Choroid plexus epithelial cell (primary cell): ENCODE results near the gene ABCC12.

Experiments
- DNase-seq: peaks from one replicate; pipeline ENCODE4 v3.0.0-alpha.2; 2010; ENCODE audit warnings: low read depth
- H3K4me3 ChIP-seq: 2 replicates; pipeline ENCODE4 v1.5.1; 2011; ENCODE audit warnings: low read depth, mild to moderate bottlenecking, control low read depth, low read length, moderate library complexity
- TF ChIP-seq, protein P1 (sequence below): conservative IDR thresholded peaks from 2 replicates; pipeline ENCODE4 v1.5.1; 2011; ENCODE audit warnings: low read depth, mild to moderate bottlenecking, control low read depth, inconsistent platforms, low read length, moderate library complexity

ABCC12 gene

DNA sequence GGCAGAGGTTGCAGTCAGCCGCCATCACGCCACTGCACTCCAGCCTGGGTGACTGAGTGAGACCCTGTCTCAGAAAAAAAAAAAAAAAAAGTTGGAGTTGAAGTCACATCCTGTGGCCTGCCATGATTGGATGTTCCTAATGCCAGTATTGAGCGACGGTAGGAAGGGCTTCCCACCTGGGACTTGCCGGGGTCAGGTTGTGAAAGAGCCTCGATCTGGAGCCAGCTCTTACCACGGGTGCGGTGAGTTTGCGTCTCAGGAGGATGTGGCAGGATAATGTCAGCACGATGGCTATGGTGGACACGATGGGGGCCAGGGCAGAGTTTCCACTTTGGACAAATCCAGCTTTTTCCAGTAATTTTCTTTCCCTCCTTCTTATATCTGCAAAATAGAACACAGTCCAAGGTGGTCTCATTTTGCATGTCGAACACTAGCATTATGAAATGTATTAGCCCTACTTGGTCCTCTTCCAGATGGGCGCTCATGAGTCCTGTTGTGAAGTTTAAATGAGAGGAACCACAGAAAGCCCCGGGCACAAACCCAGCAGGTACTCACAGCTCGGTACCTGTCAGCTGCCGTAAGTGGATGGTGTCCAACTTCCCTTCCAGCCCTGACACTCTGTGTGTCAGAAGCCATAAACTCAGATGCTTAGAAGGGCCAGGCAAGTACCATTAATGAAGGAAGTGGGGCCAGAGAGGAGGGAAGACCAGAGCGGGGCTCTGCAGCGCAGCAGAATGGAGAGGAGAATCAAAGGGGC lies 22.2 kb downstream of the ABCC12 start:
- DNase-seq = no peak
- H3K4me3 ChIP-seq = no peak overlapping the region
- TF ChIP-seq, protein P1, sequence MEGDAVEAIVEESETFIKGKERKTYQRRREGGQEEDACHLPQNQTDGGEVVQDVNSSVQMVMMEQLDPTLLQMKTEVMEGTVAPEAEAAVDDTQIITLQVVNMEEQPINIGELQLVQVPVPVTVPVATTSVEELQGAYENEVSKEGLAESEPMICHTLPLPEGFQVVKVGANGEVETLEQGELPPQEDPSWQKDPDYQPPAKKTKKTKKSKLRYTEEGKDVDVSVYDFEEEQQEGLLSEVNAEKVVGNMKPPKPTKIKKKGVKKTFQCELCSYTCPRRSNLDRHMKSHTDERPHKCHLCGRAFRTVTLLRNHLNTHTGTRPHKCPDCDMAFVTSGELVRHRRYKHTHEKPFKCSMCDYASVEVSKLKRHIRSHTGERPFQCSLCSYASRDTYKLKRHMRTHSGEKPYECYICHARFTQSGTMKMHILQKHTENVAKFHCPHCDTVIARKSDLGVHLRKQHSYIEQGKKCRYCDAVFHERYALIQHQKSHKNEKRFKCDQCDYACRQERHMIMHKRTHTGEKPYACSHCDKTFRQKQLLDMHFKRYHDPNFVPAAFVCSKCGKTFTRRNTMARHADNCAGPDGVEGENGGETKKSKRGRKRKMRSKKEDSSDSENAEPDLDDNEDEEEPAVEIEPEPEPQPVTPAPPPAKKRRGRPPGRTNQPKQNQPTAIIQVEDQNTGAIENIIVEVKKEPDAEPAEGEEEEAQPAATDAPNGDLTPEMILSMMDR = no peak

DNA sequence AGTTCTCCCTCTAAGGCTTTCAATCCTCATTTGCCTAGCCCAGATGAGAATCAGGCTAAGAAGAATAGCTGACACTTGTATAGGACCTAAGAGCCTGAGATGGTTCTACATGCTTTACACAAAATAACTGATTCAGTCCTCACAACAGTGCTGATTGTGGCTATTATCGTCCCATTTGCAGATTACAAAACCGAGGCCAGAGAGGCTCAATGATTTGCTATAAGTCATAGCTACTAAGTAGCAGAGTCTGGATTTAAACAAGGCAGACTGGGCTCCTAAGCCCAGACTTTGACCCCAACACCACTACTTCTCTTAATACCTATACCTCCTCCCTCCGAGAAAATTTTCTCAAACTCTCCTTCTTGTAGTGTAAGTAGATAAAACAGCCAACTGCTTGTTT lies 23.1 kb downstream of the ABCC12 start:
- H3K4me3 ChIP-seq = no peak overlapping the region
- no peak for DNase-seq
- TF ChIP-seq, protein P1 = no peak

DNA sequence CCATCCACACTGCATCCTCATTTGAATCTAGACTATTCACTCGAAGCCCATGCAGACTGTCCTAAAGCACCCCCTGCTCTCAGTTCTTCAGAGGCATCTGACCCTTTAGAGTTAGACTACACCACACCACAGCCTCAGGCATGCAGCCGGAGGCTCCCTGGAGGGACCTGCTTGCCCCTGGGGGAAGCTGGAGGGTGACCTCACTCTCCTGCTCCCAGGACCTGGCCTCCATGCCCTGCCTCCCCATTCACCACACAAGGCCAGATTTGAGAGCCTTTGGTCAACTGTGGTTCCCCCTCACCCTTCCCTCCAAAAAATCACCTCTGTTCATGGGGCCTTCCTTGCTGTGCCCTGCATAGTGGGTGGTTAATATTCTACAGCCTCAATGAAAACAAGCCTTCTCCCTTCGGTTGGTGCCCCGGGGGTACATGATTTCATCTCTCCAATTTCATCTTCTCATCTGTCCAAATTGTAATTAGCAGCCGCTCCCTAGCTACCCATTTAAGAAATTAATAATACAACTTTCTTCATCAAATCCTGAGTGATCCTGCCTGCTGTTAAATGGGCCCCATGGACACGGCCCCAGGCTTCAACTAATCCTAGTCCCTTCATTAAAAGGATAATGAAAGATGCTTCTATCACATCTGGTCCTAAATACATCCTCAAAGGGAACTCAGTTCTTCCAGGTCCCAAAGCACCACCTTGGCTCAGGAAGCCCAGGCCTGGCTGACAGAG lies 24.4 kb downstream of the ABCC12 start:
- no peak overlapping the region for H3K4me3 ChIP-seq
- no peak for DNase-seq
- TF ChIP-seq, protein P1 = no peak

DNA sequence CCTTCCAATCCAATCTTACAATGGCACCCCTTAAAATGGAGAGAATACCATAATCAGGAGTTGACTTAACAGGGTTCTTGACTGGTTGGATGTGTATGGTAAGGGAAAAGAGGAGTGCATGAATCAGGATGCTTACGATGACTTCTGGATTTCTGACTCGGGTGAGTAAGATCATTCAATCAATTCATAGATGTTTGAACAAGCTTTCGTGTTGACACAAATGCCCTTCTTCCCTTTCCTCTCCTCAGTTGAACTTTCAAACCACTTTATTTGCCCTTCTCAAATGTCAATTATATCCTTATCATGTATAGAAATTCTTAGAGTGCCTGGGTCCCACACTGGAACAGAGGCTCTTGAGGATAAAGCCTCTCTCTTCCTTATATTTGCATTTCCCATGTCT lies 25.9 kb downstream of the ABCC12 start:
- no peak overlapping the region for H3K4me3 ChIP-seq
- TF ChIP-seq, protein P1 = no peak
- no peak for DNase-seq

DNA sequence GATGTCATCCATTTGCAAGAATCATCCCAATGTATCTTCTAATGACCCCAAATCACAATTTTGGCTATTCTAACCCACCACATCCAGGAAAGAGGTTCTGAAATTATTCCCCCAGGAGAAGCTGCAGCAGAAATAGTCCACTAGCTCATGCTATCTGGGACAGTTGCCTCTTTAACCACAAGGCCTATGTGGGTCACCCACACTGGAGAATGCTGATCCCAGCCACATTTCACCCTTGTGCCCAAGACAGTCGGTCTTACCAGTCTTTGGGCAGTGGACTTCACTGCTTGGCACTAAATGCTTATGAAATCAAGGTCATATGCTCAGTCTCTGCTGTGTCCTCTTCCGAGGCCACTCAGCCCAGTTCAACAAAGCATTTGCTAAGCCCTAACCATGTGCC lies 27.0 kb downstream of the ABCC12 start:
- no peak overlapping the region for H3K4me3 ChIP-seq
- DNase-seq = no peak
- TF ChIP-seq, protein P1 = no peak

DNA sequence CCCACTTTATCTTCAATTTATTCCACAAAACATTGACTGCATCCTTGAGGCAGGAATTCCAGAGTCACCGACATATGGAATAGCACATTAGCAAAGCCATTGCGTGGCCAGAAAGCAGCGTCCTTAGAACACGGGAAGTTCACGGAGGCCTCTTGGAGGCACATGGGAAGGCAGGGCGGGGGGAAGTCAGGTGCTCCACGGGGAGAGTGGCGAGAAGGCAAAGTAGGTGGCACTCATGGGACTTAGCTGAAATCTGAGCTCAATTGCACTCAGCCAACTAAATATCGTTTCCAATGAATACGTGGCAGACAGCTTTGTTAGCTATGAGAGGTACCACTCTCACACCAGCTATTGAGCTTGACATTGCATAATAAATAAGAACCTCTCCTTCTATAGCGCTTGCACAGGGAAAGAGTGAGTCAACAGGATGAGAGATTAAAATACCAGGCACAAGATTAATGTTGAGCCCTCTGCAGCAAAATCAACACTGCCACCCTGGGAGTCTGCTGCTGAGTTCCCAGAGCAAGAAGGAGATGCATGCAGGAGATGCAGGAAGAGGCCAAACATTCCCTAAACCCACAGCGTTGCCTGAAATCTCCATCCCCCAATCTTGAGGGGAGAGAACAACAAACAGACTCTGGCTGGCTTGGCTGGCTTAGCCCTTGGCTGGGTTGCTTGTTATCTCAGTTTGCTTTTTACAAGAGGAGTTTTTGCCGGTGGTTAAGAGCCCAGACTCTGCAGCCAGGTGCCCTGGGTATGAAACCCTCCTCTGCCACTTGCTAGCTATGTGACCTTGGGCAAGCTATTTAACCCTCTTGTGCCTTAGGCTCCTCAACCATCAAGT lies 28.8 kb downstream of the ABCC12 start:
- DNase-seq = peak; percentile 92
- TF ChIP-seq, protein P1 = no peak
- H3K4me3 ChIP-seq = no peak overlapping the region
